ENCODE measurements around the gene USP17L29.
"Not testable (repeated sequence)": the region's sequence is repeated elsewhere in the genome, so short reads cannot be mapped to it uniquely, and the experiment has no call there.

Gene USP17L29

DNA sequence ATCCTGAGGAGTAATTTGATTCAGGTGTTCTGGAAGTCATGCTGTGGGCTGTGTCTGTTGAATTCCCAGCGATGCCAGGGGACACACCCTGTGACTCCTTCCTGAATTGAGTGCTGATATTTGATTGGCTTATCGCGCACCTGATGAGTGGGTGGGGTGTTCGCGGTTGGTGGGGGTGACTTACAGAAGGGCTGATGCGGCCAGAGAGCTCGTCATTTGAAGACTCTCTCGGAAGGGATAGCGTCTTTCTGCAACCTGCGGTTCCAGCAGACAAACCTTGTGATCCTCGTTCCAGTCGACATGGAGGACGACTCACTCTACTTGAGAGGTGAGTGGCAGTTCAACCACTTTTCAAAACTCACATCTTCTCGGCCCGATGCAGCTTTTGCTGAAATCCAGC is at the start of gene USP17L29:
Gene USP17L29, plus strand, starts transcription at position 301 of the 400 bp plus-strand sequence. Its CDS starts 0 bp downstream, at position 301.
- H3K27me3 ChIP-seq (ENCODE audit: insufficient read depth, poor library complexity, severe bottlenecking); DNase-seq (ENCODE audit: low spot score); H3K4me1 ChIP-seq (ENCODE audit: insufficient read depth, poor library complexity, severe bottlenecking); H3K9me3 ChIP-seq (ENCODE audit: severe bottlenecking); H3K27ac ChIP-seq (ENCODE audit: poor library complexity, severe bottlenecking); H3K4me3 ChIP-seq (ENCODE audit: severe bottlenecking); H3K36me3 ChIP-seq (ENCODE audit: low read depth); ATAC-seq (ENCODE audit: low read depth): not testable (repeated sequence)

DNA sequence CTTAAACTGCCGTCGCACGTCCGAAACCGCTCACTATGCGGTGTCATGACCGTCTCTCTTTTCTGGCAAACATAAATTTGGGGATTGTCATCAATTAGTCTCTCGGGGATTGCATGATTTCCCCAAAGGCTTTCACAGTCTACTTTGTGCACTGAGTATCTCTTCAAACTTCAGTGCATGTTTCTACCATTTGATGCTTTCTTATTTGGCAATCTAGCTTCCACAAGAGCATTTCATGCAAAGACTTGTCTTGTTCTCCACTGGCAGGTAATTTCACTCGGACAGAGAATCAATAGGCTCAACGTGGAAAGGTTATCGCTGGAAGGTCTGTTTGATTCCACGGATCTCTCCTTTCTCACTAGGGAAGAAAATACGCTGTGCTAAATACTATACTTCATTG is 29.2 kb upstream of the USP17L29 start:
- ATAC-seq (ENCODE audit: low read depth); H3K27ac ChIP-seq (ENCODE audit: poor library complexity, severe bottlenecking); DNase-seq (ENCODE audit: low spot score); H3K4me1 ChIP-seq (ENCODE audit: insufficient read depth, poor library complexity, severe bottlenecking); H3K27me3 ChIP-seq (ENCODE audit: insufficient read depth, poor library complexity, severe bottlenecking); H3K4me3 ChIP-seq (ENCODE audit: severe bottlenecking); H3K9me3 ChIP-seq (ENCODE audit: severe bottlenecking); H3K36me3 ChIP-seq (ENCODE audit: low read depth): not testable (repeated sequence)

GRCh38 chr4:9324865-9325264 is 28.6 kb upstream of the USP17L29 start, which contains the start of gene USP17L24:
USP17L24 (plus strand) TSS chr4:9325165; CDS start chr4:9325165, 0 bp downstream.
- not testable (repeated sequence) for H3K9me3 ChIP-seq (ENCODE audit: severe bottlenecking); DNase-seq (ENCODE audit: low spot score); H3K4me1 ChIP-seq (ENCODE audit: insufficient read depth, poor library complexity, severe bottlenecking); H3K27me3 ChIP-seq (ENCODE audit: insufficient read depth, poor library complexity, severe bottlenecking); H3K4me3 ChIP-seq (ENCODE audit: severe bottlenecking); H3K36me3 ChIP-seq (ENCODE audit: low read depth); H3K27ac ChIP-seq (ENCODE audit: poor library complexity, severe bottlenecking); ATAC-seq (ENCODE audit: low read depth)

DNA sequence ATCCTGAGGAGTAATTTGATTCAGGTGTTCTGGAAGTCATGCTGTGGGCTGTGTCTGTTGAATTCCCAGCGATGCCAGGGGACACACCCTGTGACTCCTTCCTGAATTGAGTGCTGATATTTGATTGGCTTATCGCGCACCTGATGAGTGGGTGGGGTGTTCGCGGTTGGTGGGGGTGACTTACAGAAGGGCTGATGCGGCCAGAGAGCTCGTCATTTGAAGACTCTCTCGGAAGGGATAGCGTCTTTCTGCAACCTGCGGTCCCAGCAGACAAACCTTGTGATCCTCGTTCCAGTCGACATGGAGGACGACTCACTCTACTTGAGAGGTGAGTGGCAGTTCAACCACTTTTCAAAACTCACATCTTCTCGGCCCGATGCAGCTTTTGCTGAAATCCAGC is 23.8 kb upstream of the USP17L29 start, which contains the start of gene USP17L25:
Gene USP17L25, plus strand, starts transcription at position 301 of the 400 bp plus-strand sequence. Its CDS starts 0 bp downstream, at position 301.
- H3K27ac ChIP-seq (ENCODE audit: poor library complexity, severe bottlenecking); DNase-seq (ENCODE audit: low spot score); H3K27me3 ChIP-seq (ENCODE audit: insufficient read depth, poor library complexity, severe bottlenecking); H3K4me3 ChIP-seq (ENCODE audit: severe bottlenecking); H3K9me3 ChIP-seq (ENCODE audit: severe bottlenecking); H3K36me3 ChIP-seq (ENCODE audit: low read depth); ATAC-seq (ENCODE audit: low read depth); H3K4me1 ChIP-seq (ENCODE audit: insufficient read depth, poor library complexity, severe bottlenecking): not testable (repeated sequence)

- not testable (repeated sequence) for H3K4me1 ChIP-seq (ENCODE audit: insufficient read depth, poor library complexity, severe bottlenecking); H3K27ac ChIP-seq (ENCODE audit: poor library complexity, severe bottlenecking); H3K27me3 ChIP-seq (ENCODE audit: insufficient read depth, poor library complexity, severe bottlenecking)
These were observed 19.1 kb upstream of the USP17L29 start, which contains the start of gene USP17L26 for GRCh38 chr4:9334358-9334757. USP17L26 (plus strand) TSS chr4:9334658; CDS start chr4:9334658, 0 bp downstream.

GRCh38 chr4:9339103-9339502 is 14.3 kb upstream of the USP17L29 start, which contains the start of gene USP17L5:
USP17L5 (plus strand) TSS chr4:9339403; CDS start chr4:9339403, 0 bp downstream.
- H3K27ac ChIP-seq (ENCODE audit: poor library complexity, severe bottlenecking); ATAC-seq (ENCODE audit: low read depth); H3K36me3 ChIP-seq (ENCODE audit: low read depth); DNase-seq (ENCODE audit: low spot score); H3K27me3 ChIP-seq (ENCODE audit: insufficient read depth, poor library complexity, severe bottlenecking); H3K4me3 ChIP-seq (ENCODE audit: severe bottlenecking); H3K4me1 ChIP-seq (ENCODE audit: insufficient read depth, poor library complexity, severe bottlenecking); H3K9me3 ChIP-seq (ENCODE audit: severe bottlenecking): not testable (repeated sequence)

More at GRCh38 chr4:9334358-9334757, 19.1 kb upstream of the USP17L29 start, which contains the start of gene USP17L26:
- not testable (repeated sequence) for H3K9me3 ChIP-seq (ENCODE audit: severe bottlenecking); DNase-seq (ENCODE audit: low spot score); H3K36me3 ChIP-seq (ENCODE audit: low read depth); ATAC-seq (ENCODE audit: low read depth); H3K4me3 ChIP-seq (ENCODE audit: severe bottlenecking)

GRCh38 chr4:9343848-9344247 is 9.6 kb upstream of the USP17L29 start, which contains the start of gene USP17L27:
USP17L27 (plus strand) TSS chr4:9344148; CDS start chr4:9344148, 0 bp downstream.
- not testable (repeated sequence) for DNase-seq (ENCODE audit: low spot score); H3K27me3 ChIP-seq (ENCODE audit: insufficient read depth, poor library complexity, severe bottlenecking); H3K4me3 ChIP-seq (ENCODE audit: severe bottlenecking); ATAC-seq (ENCODE audit: low read depth); H3K4me1 ChIP-seq (ENCODE audit: insufficient read depth, poor library complexity, severe bottlenecking); H3K27ac ChIP-seq (ENCODE audit: poor library complexity, severe bottlenecking); H3K36me3 ChIP-seq (ENCODE audit: low read depth); H3K9me3 ChIP-seq (ENCODE audit: severe bottlenecking)

- not testable (repeated sequence) for H3K4me3 ChIP-seq (ENCODE audit: severe bottlenecking); DNase-seq (ENCODE audit: low spot score); H3K9me3 ChIP-seq (ENCODE audit: severe bottlenecking); ATAC-seq (ENCODE audit: low read depth); H3K27ac ChIP-seq (ENCODE audit: poor library complexity, severe bottlenecking); H3K4me1 ChIP-seq (ENCODE audit: insufficient read depth, poor library complexity, severe bottlenecking); H3K36me3 ChIP-seq (ENCODE audit: low read depth); H3K27me3 ChIP-seq (ENCODE audit: insufficient read depth, poor library complexity, severe bottlenecking)
These were observed 4.8 kb upstream of the USP17L29 start, which contains the start of gene USP17L28 for GRCh38 chr4:9348593-9348992. USP17L28 (plus strand) TSS chr4:9348893; CDS start chr4:9348893, 0 bp downstream.

DNA sequence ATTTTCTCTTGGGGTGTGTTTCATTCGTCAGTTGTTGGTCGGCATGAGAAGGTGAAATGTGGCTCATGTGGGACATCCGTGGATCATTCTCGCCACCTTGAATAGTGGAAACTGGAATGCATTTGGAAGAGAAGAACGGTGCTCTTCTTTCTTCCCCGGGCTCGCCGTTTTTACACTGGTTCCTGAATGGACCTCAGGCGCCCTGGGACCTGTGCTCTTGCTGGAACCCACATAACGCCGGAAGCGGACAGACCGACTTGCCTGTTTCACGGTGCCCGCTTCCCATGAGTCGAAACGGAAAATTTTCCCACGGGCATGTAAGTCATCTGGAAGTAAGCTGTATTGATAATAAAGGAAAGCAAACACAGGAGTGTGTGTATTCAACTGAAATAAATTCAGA is 2.6 kb upstream of the USP17L29 start:
- H3K4me3 ChIP-seq (ENCODE audit: severe bottlenecking); H3K27ac ChIP-seq (ENCODE audit: poor library complexity, severe bottlenecking); H3K9me3 ChIP-seq (ENCODE audit: severe bottlenecking); ATAC-seq (ENCODE audit: low read depth); H3K4me1 ChIP-seq (ENCODE audit: insufficient read depth, poor library complexity, severe bottlenecking); H3K27me3 ChIP-seq (ENCODE audit: insufficient read depth, poor library complexity, severe bottlenecking); H3K36me3 ChIP-seq (ENCODE audit: low read depth): not testable (repeated sequence)
- peak; percentile 91 for DNase-seq (ENCODE audit: low spot score)

DNA sequence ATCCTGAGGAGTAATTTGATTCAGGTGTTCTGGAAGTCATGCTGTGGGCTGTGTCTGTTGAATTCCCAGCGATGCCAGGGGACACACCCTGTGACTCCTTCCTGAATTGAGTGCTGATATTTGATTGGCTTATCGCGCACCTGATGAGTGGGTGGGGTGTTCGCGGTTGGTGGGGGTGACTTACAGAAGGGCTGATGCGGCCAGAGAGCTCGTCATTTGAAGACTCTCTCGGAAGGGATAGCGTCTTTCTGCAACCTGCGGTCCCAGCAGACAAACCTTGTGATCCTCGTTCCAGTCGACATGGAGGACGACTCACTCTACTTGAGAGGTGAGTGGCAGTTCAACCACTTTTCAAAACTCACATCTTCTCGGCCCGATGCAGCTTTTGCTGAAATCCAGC is 9.4 kb downstream of the USP17L29 start, which contains the start of gene USP17L30:
Gene USP17L30, plus strand, starts transcription at position 301 of the 400 bp plus-strand sequence. Its CDS starts 0 bp downstream, at position 301.
- H3K27me3 ChIP-seq (ENCODE audit: insufficient read depth, poor library complexity, severe bottlenecking); H3K9me3 ChIP-seq (ENCODE audit: severe bottlenecking); H3K4me3 ChIP-seq (ENCODE audit: severe bottlenecking); H3K27ac ChIP-seq (ENCODE audit: poor library complexity, severe bottlenecking); H3K36me3 ChIP-seq (ENCODE audit: low read depth); ATAC-seq (ENCODE audit: low read depth); DNase-seq (ENCODE audit: low spot score); H3K4me1 ChIP-seq (ENCODE audit: insufficient read depth, poor library complexity, severe bottlenecking): not testable (repeated sequence)

DNA sequence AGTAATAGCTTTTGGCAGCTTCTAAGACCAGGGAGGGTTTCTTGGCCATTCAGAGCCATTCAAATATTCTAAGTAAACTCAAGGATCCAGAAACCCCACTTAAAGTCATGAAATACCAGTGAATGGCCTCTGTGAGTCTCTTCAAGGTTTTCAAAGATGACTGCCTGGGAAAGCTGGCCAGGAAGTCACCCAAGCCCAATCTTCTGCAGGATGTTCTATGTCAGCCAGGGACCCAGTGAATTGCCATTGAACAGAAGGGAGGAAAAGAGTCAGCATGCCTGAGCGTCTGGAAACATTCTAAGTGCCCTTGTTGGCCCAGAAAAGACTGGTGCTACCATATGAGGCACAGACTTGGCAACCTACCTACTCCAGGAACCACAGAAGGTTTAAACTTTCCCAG is 26.4 kb downstream of the USP17L29 start:
- H3K4me3 ChIP-seq (ENCODE audit: severe bottlenecking); ATAC-seq (ENCODE audit: low read depth); H3K27me3 ChIP-seq (ENCODE audit: insufficient read depth, poor library complexity, severe bottlenecking); H3K27ac ChIP-seq (ENCODE audit: poor library complexity, severe bottlenecking); H3K36me3 ChIP-seq (ENCODE audit: low read depth); DNase-seq (ENCODE audit: low spot score); H3K9me3 ChIP-seq (ENCODE audit: severe bottlenecking); H3K4me1 ChIP-seq (ENCODE audit: insufficient read depth, poor library complexity, severe bottlenecking): not testable (repeated sequence)

Measured in RWPE2 (cell line).